ENCODE results near the gene SEL1L3. TPM values are rescaled to one million over a fixed set of nuclear protein-coding genes. Genes with fewer than 3 reads are reported as not detected.

SEL1L3 gene
- total and polyA plus RNA-seq, 4 donors, result 3.3 to 13.1 (median 5.7) TPM

- no peak overlapping the region for H3K27ac ChIP-seq (ENCODE audit: low read depth in 1 of 2, low read length in 2 of 2)
- TF ChIP-seq REST (IDR thresholded peaks at IDR 0.05), result no peak
- no peak for TF ChIP-seq JUND (IDR thresholded peaks at IDR 0.05)
- TF ChIP-seq HNF4G (IDR thresholded peaks at IDR 0.05), result no peak
- no peak for TF ChIP-seq CTCF (IDR thresholded peaks at IDR 0.05; ENCODE audit: low read depth, low read length, missing input control)
- no peak for TF ChIP-seq SP1 (IDR thresholded peaks at IDR 0.05)
- no peak for TF ChIP-seq YY1 (IDR thresholded peaks at IDR 0.05)
- no peak for TF ChIP-seq ZBTB33 (IDR thresholded peaks at IDR 0.05)
- no peak for TF ChIP-seq HNF4A (conservative IDR thresholded peaks at IDR 0.05)
- no peak for TF ChIP-seq TAF1 (conservative IDR thresholded peaks at IDR 0.05)
- TF ChIP-seq ATF3 (IDR thresholded peaks at IDR 0.05), result no peak
- no peak for TF ChIP-seq GABPA (IDR thresholded peaks at IDR 0.05 in 1 of 2, conservative IDR thresholded peaks at IDR 0.05 in 1 of 2)
- TF ChIP-seq FOXA1 (IDR thresholded peaks at IDR 0.05), result no peak
- no peak for TF ChIP-seq NR2F2 (IDR thresholded peaks at IDR 0.05)
- no peak for TF ChIP-seq EGR1 (IDR thresholded peaks at IDR 0.05; ENCODE audit: low read depth in 2 of 2)
- TF ChIP-seq RXRA (IDR thresholded peaks at IDR 0.05), result no peak
- TF ChIP-seq RAD21 (IDR thresholded peaks at IDR 0.05), result no peak
- TF ChIP-seq MAX (IDR thresholded peaks at IDR 0.05), result no peak
- no peaks in the 10 kb centered on the region for H3K27me3 ChIP-seq (ENCODE audit: control insufficient read depth in 4 of 4, insufficient read depth in 4 of 4, low read length in 3 of 4)
- no peak overlapping the region for H3K9ac ChIP-seq (ENCODE audit: low read depth in 1 of 2, low read length in 2 of 2)
- no peaks in the 10 kb centered on the region for H3K36me3 ChIP-seq (ENCODE audit: control insufficient read depth in 4 of 4, insufficient read depth in 3 of 4, low read depth in 1 of 4, low read length in 3 of 4)
- WGBS, result 93% methylated on average over 12 of the region's 12 CpGs
- no peak overlapping the region for H3K4me3 ChIP-seq (ENCODE audit: low read depth in 1 of 3, low read length in 3 of 3)
- no peak for DNase-seq (ENCODE audit: low spot score)
- H3K4me1 ChIP-seq (ENCODE audit: control insufficient read depth in 4 of 4, insufficient read depth in 4 of 4, low read length in 3 of 4), result peaks cover 2 to 14% (median 8%) of the 10 kb centered on the region in 4 donors
- no peaks in the 10 kb centered on the region for H3K9me3 ChIP-seq (ENCODE audit: control insufficient read depth in 4 of 4, low read length in 3 of 4)
Measured at GRCh38 chr4:25839687-25840086, 23.1 kb downstream of the SEL1L3 start.

- H3K27ac ChIP-seq (ENCODE audit: low read depth in 1 of 2, low read length in 2 of 2), result no peak overlapping the region
- no peaks in the 10 kb centered on the region for H3K9me3 ChIP-seq (ENCODE audit: control insufficient read depth in 4 of 4, low read length in 3 of 4)
- no peak overlapping the region for H3K4me3 ChIP-seq (ENCODE audit: low read depth in 1 of 3, low read length in 3 of 3)
- DNase-seq (ENCODE audit: low spot score), result no peak
- no peaks in the 10 kb centered on the region for H3K27me3 ChIP-seq (ENCODE audit: control insufficient read depth in 4 of 4, insufficient read depth in 4 of 4, low read length in 3 of 4)
- TF ChIP-seq ATF3 (IDR thresholded peaks at IDR 0.05) (no peak), RAD21 (IDR thresholded peaks at IDR 0.05) (no peak), YY1 (IDR thresholded peaks at IDR 0.05) (no peak), EGR1 (IDR thresholded peaks at IDR 0.05; ENCODE audit: low read depth in 2 of 2) (no peak), CTCF (IDR thresholded peaks at IDR 0.05; ENCODE audit: low read depth, low read length, missing input control) (no peak), RXRA (IDR thresholded peaks at IDR 0.05) (no peak), FOXA2 (IDR thresholded peaks at IDR 0.05) (no peak), REST (IDR thresholded peaks at IDR 0.05) (no peak), NR2F2 (IDR thresholded peaks at IDR 0.05) (no peak), HNF4A (conservative IDR thresholded peaks at IDR 0.05) (no peak)
- peaks cover 2 to 10% (median 7%) of the 10 kb centered on the region in 4 donors for H3K4me1 ChIP-seq (ENCODE audit: control insufficient read depth in 4 of 4, insufficient read depth in 4 of 4, low read length in 3 of 4)
- H3K9ac ChIP-seq (ENCODE audit: low read depth in 1 of 2, low read length in 2 of 2), result no peak overlapping the region
- 93% methylated on average over 8 of the region's 8 CpGs for WGBS
- no peaks in the 10 kb centered on the region for H3K36me3 ChIP-seq (ENCODE audit: control insufficient read depth in 4 of 4, insufficient read depth in 3 of 4, low read depth in 1 of 4, low read length in 3 of 4)
Measured at GRCh38 chr4:25839233-25839632, 23.6 kb downstream of the SEL1L3 start.
